Tibial artery (tissue), 4 donors: ENCODE measurements around the gene GGCX.

Experiments used
- DNase-seq, 2 donors: peaks; one replicate each; pipeline ENCODE4 v3.0.0-alpha.2; 2019
- H3K27ac ChIP-seq, 2 donors: fragments of 200-600 bp; sonication (generic) in 1 of 2; 1 replicate in 1 of 2; 2 replicates in 1 of 2; pipeline ENCODE4 v1.5.1; 2018 to 2019; ENCODE audit warnings: mild to moderate bottlenecking in 1 of 2
- H3K27me3 ChIP-seq, 2 donors: fragments of 200-600 bp; sonication (generic) in 1 of 2; one replicate each; pipeline versions ENCODE4 v1.5.1 to v1.6.0; 2016 to 2019
- H3K36me3 ChIP-seq, 3 donors: fragments of 200-600 bp; sonication (generic) in 2 of 3; one replicate each; pipeline ENCODE4 v1.5.1; 2016 to 2019; ENCODE audit warnings: mild to moderate bottlenecking in 2 of 3
- H3K4me1 ChIP-seq, 4 donors: fragments of 200-600 bp; sonication (generic) in 2 of 4; 1 replicate in 3 of 4; 2 replicates in 1 of 4; pipeline ENCODE4 v1.5.1; 2016 to 2019
- H3K4me3 ChIP-seq, 2 donors: fragments of 200-600 bp; sonication (generic) in 1 of 2; 1 replicate in 1 of 2; 2 replicates in 1 of 2; pipeline ENCODE4 v1.5.1; 2018 to 2019; ENCODE audit warnings: mild to moderate bottlenecking in 2 of 2
- H3K9me3 ChIP-seq, 3 donors: fragments of 200-600 bp; sonication (generic) in 1 of 3; one replicate each; pipeline ENCODE4 v1.5.1; 2016 to 2019
- CTCF ChIP-seq, 2 experiments: fragments of 200-600 bp in 1 of 2; fragments of 450-650 bp in 1 of 2; IDR thresholded peaks; one replicate each; pipeline ENCODE4 v1.5.1; 2017 to 2019; ENCODE audit warnings: antibody characterized with exemption in 2 of 2, mild to moderate bottlenecking in 1 of 2, moderate library complexity in 1 of 2
- intact Hi-C: fragments of 100-400 bp; cut with DNase I; formaldehyde crosslinking; loops from one replicate; pipeline ENCODE4 v1.15.0; 2023; ENCODE audit warnings: low total_unique reads

Gene GGCX

GRCh38 chr2:85527787-85528186 lies 33.5 kb downstream of the GGCX start:
- TF ChIP-seq CTCF (IDR thresholded peaks at IDR 0.05), result no peak
- Histone ChIP-seq H3K4me3 (no peak overlapping the region), H3K4me1 (peaks cover 0 to 21% (median 19%) of the 10 kb centered on the region in 4 donors), H3K36me3 (no peaks in the 10 kb centered on the region), H3K9me3 (no peaks in the 10 kb centered on the region), H3K27ac (no peak overlapping the region), H3K27me3 (no peaks in the 10 kb centered on the region)
- no peak for DNase-seq
- intact Hi-C loops, result no loop called here

- no peak overlapping the region for H3K4me3 ChIP-seq
- no peaks in the 10 kb centered on the region for H3K9me3 ChIP-seq
- H3K27me3 ChIP-seq, result no peaks in the 10 kb centered on the region
- no peaks in the 10 kb centered on the region for H3K36me3 ChIP-seq
- H3K4me1 ChIP-seq, result peaks cover 0 to 21% (median 19%) of the 10 kb centered on the region in 4 donors
- peak overlapping the region in 1 of 2 donors; percentile 76 for H3K27ac ChIP-seq
- intact Hi-C loops, result no loop called here
- TF ChIP-seq CTCF (IDR thresholded peaks at IDR 0.05), result no peak
- no peak for DNase-seq
Measured at GRCh38 chr2:85525567-85525966, 35.7 kb downstream of the GGCX start.

GRCh38 chr2:85525029-85525428 lies 36.3 kb downstream of the GGCX start:
- Histone ChIP-seq H3K4me3 (no peak overlapping the region), H3K27ac (peak overlapping the region; percentile 61 to 76), H3K27me3 (no peaks in the 10 kb centered on the region), H3K36me3 (no peaks in the 10 kb centered on the region), H3K9me3 (no peaks in the 10 kb centered on the region), H3K4me1 (peaks cover 0 to 21% (median 19%) of the 10 kb centered on the region in 4 donors)
- DNase-seq, result no peak
- TF ChIP-seq CTCF (IDR thresholded peaks at IDR 0.05), result no peak
- intact Hi-C loops, result no loop called here

GRCh38 chr2:85524336-85524908 lies 36.9 kb downstream of the GGCX start:
- Histone ChIP-seq H3K27me3 (no peaks in the 10 kb centered on the region), H3K9me3 (no peaks in the 10 kb centered on the region), H3K27ac (peak overlapping the region; percentile 61 to 76), H3K36me3 (no peaks in the 10 kb centered on the region), H3K4me1 (peaks cover 0 to 21% (median 19%) of the 10 kb centered on the region in 4 donors), H3K4me3 (no peak overlapping the region)
- DNase-seq, result no peak
- intact Hi-C loops, result no loop called here
- no peak for TF ChIP-seq CTCF (IDR thresholded peaks at IDR 0.05)

- DNase-seq, result no peak
- H3K27ac ChIP-seq, result peak overlapping the region; percentile 61 to 76
- H3K4me1 ChIP-seq, result peaks cover 0 to 21% (median 19%) of the 10 kb centered on the region in 4 donors
- intact Hi-C loops, result no loop called here
- H3K36me3 ChIP-seq, result no peaks in the 10 kb centered on the region
- TF ChIP-seq CTCF (IDR thresholded peaks at IDR 0.05), result no peak
- H3K27me3 ChIP-seq, result no peaks in the 10 kb centered on the region
- no peaks in the 10 kb centered on the region for H3K9me3 ChIP-seq
- no peak overlapping the region for H3K4me3 ChIP-seq
Measured at GRCh38 chr2:85523903-85524335, 37.4 kb downstream of the GGCX start.
